HG02642 (cell line): ENCODE results near the gene LRRTM4.

Experiments used
- ATAC-seq: cut with Tn5 transposase; IDR thresholded peaks from one replicate; pipeline ENCODE4 v1.9.1; 2021; ENCODE audit warnings: mild to moderate bottlenecking; ENCODE audit not compliant: unreplicated experiment, poor library complexity

The LRRTM4 gene

DNA sequence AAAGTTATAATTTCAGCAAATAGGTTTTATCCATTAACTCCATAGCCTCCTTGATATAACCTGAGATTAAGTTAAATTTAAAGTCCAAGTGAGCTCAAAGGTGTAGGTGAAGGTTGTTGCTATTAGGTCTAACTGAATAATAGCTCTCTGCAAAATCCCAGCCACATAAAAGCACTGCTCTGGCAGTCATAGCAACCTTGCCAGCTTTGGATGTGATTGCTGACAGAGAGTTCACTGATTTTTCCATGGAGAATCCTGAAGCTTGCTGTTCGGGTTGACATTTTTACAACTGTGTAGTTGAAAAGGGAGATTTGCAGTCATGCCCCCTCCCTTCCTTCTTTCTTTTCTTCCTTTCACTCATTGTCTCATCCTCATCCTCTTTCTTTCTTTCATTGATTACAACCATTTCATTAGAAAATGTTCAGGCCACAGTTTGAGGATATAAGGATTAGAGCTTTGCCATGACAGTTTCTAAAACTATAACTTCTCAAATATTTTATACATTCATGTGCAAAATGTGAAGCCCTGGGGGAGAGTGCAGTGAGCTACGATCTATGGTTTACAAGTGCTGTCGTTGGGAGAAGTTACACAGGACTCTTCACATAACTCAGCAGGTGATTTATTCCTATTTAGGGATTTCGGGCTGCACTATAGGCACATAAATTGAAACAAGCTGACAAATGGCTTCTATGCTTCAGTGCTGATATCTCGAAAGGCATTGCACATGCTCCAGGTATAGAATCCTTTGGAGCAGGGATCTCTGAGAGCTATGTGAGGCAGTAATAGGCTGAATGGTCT lies 193.8 kb downstream of the LRRTM4 start:
- ATAC-seq, result no peak

DNA sequence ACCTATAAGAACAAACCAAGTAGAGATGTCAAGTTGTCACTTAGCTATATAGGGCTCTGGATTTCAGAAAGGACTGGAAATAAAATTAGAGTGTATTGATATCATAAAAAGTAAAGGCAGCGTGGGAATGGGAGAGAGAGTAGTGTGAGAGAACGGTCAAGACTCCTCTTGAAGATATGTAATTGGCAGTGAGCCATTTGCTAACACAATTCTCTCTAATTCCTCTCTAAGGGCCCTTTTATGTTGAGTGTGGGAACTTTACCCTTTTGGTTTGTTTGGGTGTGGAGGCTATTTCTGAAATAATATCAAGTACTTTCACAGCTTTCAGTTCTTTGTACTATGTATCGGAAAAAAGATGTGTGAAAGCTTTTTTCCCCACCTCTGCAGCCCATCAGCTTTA lies 196.8 kb downstream of the LRRTM4 start:
- no peak for ATAC-seq

DNA sequence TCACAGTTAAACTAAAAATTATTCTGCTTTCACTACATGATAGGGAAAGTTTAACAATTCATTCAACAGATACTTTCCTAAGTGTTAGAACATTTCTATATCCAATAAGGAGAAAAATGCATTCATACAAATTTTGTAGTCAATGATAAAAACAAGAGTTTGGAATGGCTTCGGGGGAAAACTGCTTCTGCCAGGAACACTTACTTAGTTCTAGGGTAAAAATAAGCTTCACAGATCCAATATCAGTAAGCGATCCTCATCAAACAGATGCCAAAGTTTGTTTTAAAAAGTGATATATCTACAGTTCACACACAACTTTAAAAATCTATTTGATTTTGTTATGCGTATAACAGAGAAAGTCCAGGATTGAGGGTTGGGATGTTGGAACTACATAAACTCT lies 199.7 kb downstream of the LRRTM4 start:
- ATAC-seq, result no peak

DNA sequence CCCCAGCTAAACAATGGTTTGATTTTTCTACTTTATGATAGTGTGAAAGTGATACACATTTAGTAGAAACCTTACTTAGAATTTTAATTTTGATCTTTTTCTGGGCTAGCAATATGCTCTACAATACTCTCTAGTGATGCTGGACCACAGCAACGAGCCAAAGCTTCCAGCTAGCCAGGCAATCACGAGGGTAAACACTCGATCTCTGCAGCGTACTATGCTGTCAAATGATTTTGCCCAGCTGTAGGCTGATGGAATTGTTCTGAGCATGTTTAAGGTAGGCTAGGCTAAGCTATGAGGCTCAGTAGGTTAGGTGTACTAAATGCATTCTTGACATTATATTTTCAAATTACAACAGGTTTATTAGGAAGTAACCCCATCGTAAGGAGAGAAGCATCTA lies 207.5 kb downstream of the LRRTM4 start:
- ATAC-seq, result no peak

DNA sequence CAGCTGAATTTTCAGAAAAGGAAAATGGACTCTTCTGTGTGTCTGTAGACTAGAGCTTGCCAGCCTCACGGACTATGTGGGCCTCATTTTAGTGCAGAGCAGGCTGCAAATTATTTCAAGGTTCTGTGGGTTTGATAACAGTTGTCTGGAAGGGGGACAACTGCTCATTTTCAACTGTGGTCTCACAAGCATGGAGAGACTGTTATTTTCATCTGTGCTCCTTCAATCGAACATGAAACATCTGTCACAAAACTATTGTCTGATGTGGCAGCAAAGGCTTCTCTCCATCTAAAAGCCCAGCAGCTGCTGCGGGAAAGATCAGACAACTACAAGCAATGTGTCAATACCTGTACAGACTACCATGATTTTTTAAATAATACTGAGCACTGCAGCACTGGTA lies 211.8 kb downstream of the LRRTM4 start:
- no peak for ATAC-seq

DNA sequence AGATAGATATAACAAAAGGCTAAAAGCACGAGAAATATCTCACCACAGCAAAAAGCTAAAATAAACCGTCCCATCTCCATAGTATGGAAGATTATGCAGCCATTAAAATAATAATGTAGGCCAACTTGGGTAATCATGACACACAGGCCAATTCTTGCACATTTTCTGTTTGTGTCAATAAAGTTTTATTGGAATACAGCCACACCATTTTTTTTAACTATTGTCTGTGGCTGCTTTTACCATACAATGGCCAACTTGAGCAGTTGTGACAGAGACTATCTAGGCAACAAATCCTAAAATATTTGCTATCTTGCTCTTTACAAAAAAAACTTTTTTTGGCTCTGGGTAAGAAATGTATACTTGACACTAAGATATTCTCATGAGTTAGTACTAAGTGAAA lies 212.5 kb downstream of the LRRTM4 start:
- no peak for ATAC-seq

GRCh38 chr2:77301441-77301840 lies 220.7 kb downstream of the LRRTM4 start:
- no peak for ATAC-seq

DNA sequence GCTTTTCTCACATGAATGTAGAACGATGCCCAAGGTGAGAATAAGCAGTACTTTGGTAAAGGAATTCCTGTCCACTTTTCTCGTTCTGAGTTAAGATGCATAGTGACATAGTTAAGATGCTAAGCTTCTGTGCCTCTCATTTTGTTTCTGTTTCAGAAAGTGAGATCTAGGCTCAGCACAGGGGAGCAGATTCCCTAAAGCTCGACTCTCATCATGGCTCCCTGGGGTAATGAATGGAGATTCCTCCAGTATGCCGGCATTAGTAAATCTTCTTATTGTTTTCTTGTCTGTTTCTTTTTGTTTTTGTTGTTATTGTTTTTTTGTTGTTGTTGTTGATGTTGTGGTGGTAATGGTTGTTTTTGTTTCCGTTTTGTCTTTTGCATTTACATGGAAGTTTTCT lies 225.4 kb downstream of the LRRTM4 start:
- no peak for ATAC-seq

DNA sequence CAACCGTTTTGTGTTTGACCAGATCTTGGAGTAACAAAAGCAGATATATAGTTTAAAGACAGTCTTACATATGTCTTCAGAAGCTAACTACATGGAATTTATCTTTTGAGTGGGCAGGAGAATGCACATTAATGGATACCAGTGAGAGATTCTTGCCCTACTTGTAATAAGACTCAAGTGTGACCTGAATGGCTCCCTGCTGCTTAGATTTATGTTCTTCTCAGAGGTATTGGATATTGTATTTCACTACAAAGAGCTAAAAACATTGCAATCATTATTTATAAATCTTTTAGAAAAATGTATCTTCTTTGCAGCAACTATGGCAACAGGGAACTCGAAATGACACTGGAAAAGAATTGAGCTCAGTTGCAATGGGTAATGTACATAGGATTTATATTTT lies 227.7 kb downstream of the LRRTM4 start:
- no peak for ATAC-seq

GRCh38 chr2:77284353-77284752 lies 237.8 kb downstream of the LRRTM4 start:
- ATAC-seq, result no peak

DNA sequence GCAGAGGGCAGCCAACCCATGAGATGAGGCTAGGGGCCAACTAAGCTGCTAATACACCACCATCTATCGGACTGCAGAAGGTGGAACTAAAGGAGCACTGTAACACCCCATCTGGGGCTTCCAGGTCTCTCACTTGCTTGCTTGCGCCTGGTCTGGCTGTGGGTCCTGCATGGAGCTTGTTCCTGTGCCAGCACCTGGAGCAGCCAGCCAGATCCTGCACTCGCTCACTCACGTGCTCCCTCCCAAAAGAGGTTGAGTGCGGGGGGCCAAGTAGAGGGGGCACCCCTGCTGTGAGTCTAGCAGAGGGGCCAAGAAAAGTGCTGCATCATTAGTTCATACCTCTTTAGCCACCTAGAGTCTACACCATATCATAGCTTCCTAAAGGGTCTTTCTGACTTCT lies 250.9 kb downstream of the LRRTM4 start:
- no peak for ATAC-seq

GRCh38 chr2:77270433-77270832 lies 251.7 kb downstream of the LRRTM4 start:
- no peak for ATAC-seq

- no peak for ATAC-seq
These were observed 253.6 kb downstream of the LRRTM4 start for GRCh38 chr2:77268626-77269025.

GRCh38 chr2:77232909-77233425 lies 289.2 kb downstream of the LRRTM4 start:
- no peak for ATAC-seq

DNA sequence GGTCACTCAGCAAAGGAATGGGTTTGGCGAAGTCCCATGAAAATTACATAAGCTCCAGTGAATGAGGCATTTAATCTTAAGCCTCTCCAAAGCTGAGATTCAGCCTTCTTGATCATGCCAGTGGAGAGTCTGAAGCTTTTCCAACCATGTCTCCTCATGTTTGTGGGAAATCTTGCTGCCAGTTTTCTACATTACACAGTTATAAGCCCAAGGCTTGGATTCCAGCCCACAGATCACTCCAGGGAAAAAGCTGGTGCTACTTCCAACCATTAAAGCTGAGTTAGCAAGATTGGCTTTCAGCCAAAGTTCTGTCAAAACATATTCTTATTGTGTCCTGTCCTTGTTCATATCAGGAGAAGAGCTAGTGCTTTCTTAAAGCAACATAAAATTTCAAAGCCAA lies 293.8 kb downstream of the LRRTM4 start:
- ATAC-seq, result no peak

- ATAC-seq, result no peak
These were observed 311.5 kb downstream of the LRRTM4 start for GRCh38 chr2:77210725-77211124.

DNA sequence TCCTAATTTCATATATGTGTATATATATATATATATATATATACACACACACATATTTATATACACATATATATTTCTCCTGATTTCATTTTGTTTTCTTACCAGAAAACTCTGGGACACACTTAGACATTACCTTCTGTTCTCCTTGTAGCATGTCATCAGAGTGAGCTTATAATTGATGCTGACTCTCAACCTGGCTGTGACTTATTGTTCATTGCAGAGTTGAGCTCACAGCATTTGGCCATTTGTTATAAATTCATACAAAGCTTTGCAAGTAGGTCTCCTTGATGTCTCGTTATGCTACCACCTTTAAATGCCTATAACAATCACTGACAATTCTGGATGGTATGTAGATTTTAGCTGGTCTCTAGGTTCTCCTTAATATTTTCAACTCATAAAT lies 314.8 kb downstream of the LRRTM4 start:
- no peak for ATAC-seq

GRCh38 chr2:77201755-77202154 lies 320.4 kb downstream of the LRRTM4 start:
- ATAC-seq, result no peak

- ATAC-seq, result no peak
These were observed 322.8 kb downstream of the LRRTM4 start for GRCh38 chr2:77199411-77199810.

- no peak for ATAC-seq
These were observed 328.2 kb downstream of the LRRTM4 start for GRCh38 chr2:77193858-77194448.

GRCh38 chr2:77192811-77193289 lies 329.3 kb downstream of the LRRTM4 start:
- no peak for ATAC-seq

DNA sequence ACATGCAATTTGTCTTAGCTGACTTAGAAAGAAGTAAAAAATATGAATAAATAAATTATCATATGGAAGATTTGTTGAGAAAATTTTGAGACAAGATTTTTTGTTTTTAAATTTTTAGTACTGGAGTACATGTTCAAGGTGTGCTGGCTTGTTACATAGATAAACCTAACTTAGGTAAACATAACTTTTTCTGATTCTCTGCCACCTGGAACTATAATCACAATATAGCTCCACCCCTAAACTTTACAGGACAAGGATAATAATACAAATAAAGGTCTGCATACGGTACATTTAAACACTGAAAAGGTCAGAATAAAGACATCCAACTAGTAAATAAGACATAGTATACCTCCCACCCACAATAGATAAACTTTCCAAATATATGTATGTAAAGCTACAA lies 330.5 kb downstream of the LRRTM4 start:
- no peak for ATAC-seq
